Keratinocyte (primary cell): ENCODE data around the gene ENTPD2. TPM values are rescaled to one million over a fixed set of nuclear protein-coding genes. Genes with fewer than 3 reads are reported as not detected.
"Not testable (repeated sequence)": the region's sequence is repeated elsewhere in the genome, so short reads cannot be mapped to it uniquely, and the experiment has no call there.

Source experiments
- DNase-seq: peaks from one replicate; pipeline ENCODE4 v3.0.0-alpha.2; 2011; ENCODE audit warnings: low read depth, missing footprints, low spot score
- FAIRE-seq: peaks from 2 replicates; lab custom pipeline; 2011; peaks lifted over from hg19 to GRCh38; lab: Jason Lieb, UNC
- H2AFZ ChIP-seq: 2 replicates; pipeline ENCODE4 v1.6.0; 2012; ENCODE audit warnings: low read length, control low read depth, inconsistent platforms; ENCODE audit not compliant: control insufficient read depth
- H3K27ac ChIP-seq: 2 replicates; pipeline ENCODE4 v1.5.1; 2011; ENCODE audit warnings: low read length; ENCODE audit not compliant: control insufficient read depth, insufficient read depth
- H3K27me3 ChIP-seq: 3 replicates; pipeline ENCODE4 v1.6.0; 2011; ENCODE audit warnings: low read length; ENCODE audit not compliant: control insufficient read depth, insufficient read depth; ENCODE audit errors: extremely low read depth
- H3K36me3 ChIP-seq, 2 experiments: 2 replicates in 1 of 2; 3 replicates in 1 of 2; pipeline ENCODE4 v1.5.1; 2011; ENCODE audit warnings: low read length in 2 of 2, mild to moderate bottlenecking in 1 of 2; ENCODE audit not compliant: control insufficient read depth in 2 of 2, insufficient read depth in 2 of 2; ENCODE audit errors: extremely low read depth in 1 of 2
- H3K4me1 ChIP-seq: 3 replicates; pipeline ENCODE4 v1.5.1; 2011; ENCODE audit warnings: low read length; ENCODE audit not compliant: control insufficient read depth, insufficient read depth; ENCODE audit errors: extremely low read depth
- H3K4me2 ChIP-seq: 3 replicates; pipeline ENCODE4 v1.6.0; 2011; ENCODE audit warnings: low read depth, low read length; ENCODE audit not compliant: control insufficient read depth, insufficient read depth; ENCODE audit errors: extremely low read depth
- H3K4me3 ChIP-seq, 3 experiments: fragments of 200-600 bp in 1 of 3; sonication (generic) in 1 of 3; 2 replicates in 2 of 3; 3 replicates in 1 of 3; pipeline ENCODE4 v1.5.1; 2011 to 2016; ENCODE audit warnings: low read length in 3 of 3, mild to moderate bottlenecking in 3 of 3, control low read depth in 2 of 3, inconsistent platforms in 1 of 3, low read depth in 1 of 3, mixed read lengths in 1 of 3, mixed run types in 1 of 3, moderate library complexity in 1 of 3; ENCODE audit not compliant: control insufficient read depth in 2 of 3, insufficient read depth in 2 of 3; ENCODE audit errors: extremely low read depth in 1 of 3
- H3K79me2 ChIP-seq: 2 replicates; pipeline ENCODE4 v1.6.0; 2012; ENCODE audit warnings: low read length; ENCODE audit not compliant: control insufficient read depth, insufficient read depth
- H3K9ac ChIP-seq: 3 replicates; pipeline ENCODE4 v1.6.0; 2011; ENCODE audit warnings: low read length; ENCODE audit not compliant: control insufficient read depth, insufficient read depth; ENCODE audit errors: extremely low read depth
- H3K9me1 ChIP-seq: 3 replicates; pipeline ENCODE4 v1.6.0; 2011; ENCODE audit warnings: low read length; ENCODE audit not compliant: control insufficient read depth, insufficient read depth; ENCODE audit errors: extremely low read depth
- H3K9me3 ChIP-seq: 2 replicates; pipeline ENCODE4 v1.5.1; 2012; ENCODE audit warnings: low read depth, low read length; ENCODE audit not compliant: control insufficient read depth
- H4K20me1 ChIP-seq: 3 replicates; pipeline ENCODE4 v1.6.0; 2011; ENCODE audit warnings: low read length; ENCODE audit not compliant: control insufficient read depth, insufficient read depth; ENCODE audit errors: extremely low read depth
- EZH2 ChIP-seq: IDR thresholded peaks from one replicate; pipeline ENCODE4 v1.6.1; 2012; ENCODE audit warnings: inconsistent platforms, mild to moderate bottlenecking, low read length, moderate library complexity
- dilution Hi-C: fragments of 300-500 bp; cut with MboI; formaldehyde crosslinking; loops from one replicate; pipeline ENCODE4 v1.7.0; 2020; ENCODE audit warnings: low sequenced_read_pairs; ENCODE audit not compliant: extremely low pct_ligation_motif_present
- polyA plus RNA-seq, 5 experiments: library from polyadenylated mRNA; depleted of rRNA in 3 of 5; stranded (reverse) in 3 of 5; stranded (forward) in 1 of 5; unstranded in 1 of 5; fragments of >200 nt; gene quantifications; 1 replicate in 1 of 5; 2 replicates in 3 of 5; 3 replicates in 1 of 5; pipeline versions ENCODE4 v1.2.1 to v1.2.3, GENCODE V29; 2011 to 2012; ENCODE audit warnings: missing spikeins in 2 of 5, low read depth in 1 of 5, low replicate concordance in 1 of 5
- TF ChIP-seq, protein P1 (sequence below), 3 experiments: IDR thresholded peaks in 1 of 3; conservative IDR thresholded peaks in 1 of 3; optimal IDR thresholded peaks in 1 of 3; 2 replicates in 2 of 3; 3 replicates in 1 of 3; pipeline versions ENCODE3 to v1.5.1; 2011; ENCODE audit warnings: low read length in 3 of 3, mild to moderate bottlenecking in 3 of 3, moderate library complexity in 2 of 3, control low read depth in 1 of 3, inconsistent platforms in 1 of 3; ENCODE audit not compliant: insufficient read depth in 2 of 3; ENCODE audit errors: extremely low read depth in 1 of 3

ENTPD2 gene
- polyA plus RNA-seq, 1 donor (not counting 4 experiments of a cell fraction or from before 2014, with no cell fraction given) = 0.52 TPM

GRCh38 chr9:137006116-137007003 lies 47.5 kb downstream of the ENTPD2 start:
- H3K27me3 ChIP-seq = no peaks in the 10 kb centered on the region
- DNase-seq = no peak
- H3K79me2 ChIP-seq = no peaks in the 10 kb centered on the region
- no peaks in the 10 kb centered on the region for H3K9me3 ChIP-seq
- H3K4me2 ChIP-seq = no peak overlapping the region
- FAIRE-seq = no peak
- no peaks in the 10 kb centered on the region for H3K9me1 ChIP-seq
- H3K27ac ChIP-seq = no peak overlapping the region
- no peaks in the 10 kb centered on the region for H3K36me3 ChIP-seq
- no peak overlapping the region for H2AFZ ChIP-seq
- no peak for TF ChIP-seq EZH2
- TF ChIP-seq, protein P1, sequence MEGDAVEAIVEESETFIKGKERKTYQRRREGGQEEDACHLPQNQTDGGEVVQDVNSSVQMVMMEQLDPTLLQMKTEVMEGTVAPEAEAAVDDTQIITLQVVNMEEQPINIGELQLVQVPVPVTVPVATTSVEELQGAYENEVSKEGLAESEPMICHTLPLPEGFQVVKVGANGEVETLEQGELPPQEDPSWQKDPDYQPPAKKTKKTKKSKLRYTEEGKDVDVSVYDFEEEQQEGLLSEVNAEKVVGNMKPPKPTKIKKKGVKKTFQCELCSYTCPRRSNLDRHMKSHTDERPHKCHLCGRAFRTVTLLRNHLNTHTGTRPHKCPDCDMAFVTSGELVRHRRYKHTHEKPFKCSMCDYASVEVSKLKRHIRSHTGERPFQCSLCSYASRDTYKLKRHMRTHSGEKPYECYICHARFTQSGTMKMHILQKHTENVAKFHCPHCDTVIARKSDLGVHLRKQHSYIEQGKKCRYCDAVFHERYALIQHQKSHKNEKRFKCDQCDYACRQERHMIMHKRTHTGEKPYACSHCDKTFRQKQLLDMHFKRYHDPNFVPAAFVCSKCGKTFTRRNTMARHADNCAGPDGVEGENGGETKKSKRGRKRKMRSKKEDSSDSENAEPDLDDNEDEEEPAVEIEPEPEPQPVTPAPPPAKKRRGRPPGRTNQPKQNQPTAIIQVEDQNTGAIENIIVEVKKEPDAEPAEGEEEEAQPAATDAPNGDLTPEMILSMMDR (optimal IDR thresholded peaks at IDR 0.05 in 1 of 3, IDR thresholded peaks at IDR 0.05 in 1 of 3, conservative IDR thresholded peaks at IDR 0.05 in 1 of 3; ENCODE audit: extremely low read depth in 1 of 3, insufficient read depth in 2 of 3, low read length in 3 of 3) = no peak
- no peak overlapping the region for H3K9ac ChIP-seq
- no peak overlapping the region for H3K4me3 ChIP-seq
- dilution Hi-C loops = no loop called here
- H3K4me1 ChIP-seq = no peaks in the 10 kb centered on the region
- H4K20me1 ChIP-seq = no peaks in the 10 kb centered on the region

GRCh38 chr9:137004285-137004684 lies 49.6 kb downstream of the ENTPD2 start:
- TF ChIP-seq, protein P1 (optimal IDR thresholded peaks at IDR 0.05 in 1 of 3, IDR thresholded peaks at IDR 0.05 in 1 of 3, conservative IDR thresholded peaks at IDR 0.05 in 1 of 3; ENCODE audit: extremely low read depth in 1 of 3, insufficient read depth in 2 of 3, low read length in 3 of 3) = peak in 1 of 3 experiments; percentile 15
- H3K4me2 ChIP-seq, H3K36me3 ChIP-seq, H3K27ac ChIP-seq, H3K9me1 ChIP-seq, H3K4me1 ChIP-seq, H3K9ac ChIP-seq, H4K20me1 ChIP-seq, DNase-seq, H3K27me3 ChIP-seq, H3K9me3 ChIP-seq, H2AFZ ChIP-seq, dilution Hi-C loops, FAIRE-seq, H3K79me2 ChIP-seq, H3K4me3 ChIP-seq: not testable (repeated sequence)
